ENCODE data around the gene GLUL.
"Not testable (repeated sequence)": the region's sequence is repeated elsewhere in the genome, so short reads cannot be mapped to it uniquely, and the experiment has no call there.

GLUL gene

GRCh38 chr1:182338806-182339370, 52.7 kb downstream of the GLUL start:
- TF ChIP-seq CTCF (IDR thresholded peaks at IDR 0.05; ENCODE audit: insufficient read depth, low read length, poor library complexity, severe bottlenecking): no peak
- Histone ChIP-seq H3K27me3 (replicated peaks; ENCODE audit: control insufficient read depth, insufficient read depth, low read length) (no peaks in the 10 kb centered on the region; the same call in 1 of the 2 replicates), H3K36me3 (ENCODE audit: control insufficient read depth, insufficient read depth, low read length) (no peaks in the 10 kb centered on the region), H3K4me3 (replicated peaks; ENCODE audit: low read depth, low read length) (no peak overlapping the region)
- no peak for DNase-seq (ENCODE audit: extremely low read depth, insufficient read length)

GRCh38 chr1:182337736-182338571, 53.6 kb downstream of the GLUL start:
- Histone ChIP-seq H3K36me3 (ENCODE audit: control insufficient read depth, insufficient read depth, low read length) (no peaks in the 10 kb centered on the region), H3K27me3 (replicated peaks; ENCODE audit: control insufficient read depth, insufficient read depth, low read length) (no peaks in the 10 kb centered on the region; the same call in 1 of the 2 replicates), H3K4me3 (replicated peaks; ENCODE audit: low read depth, low read length) (no peak overlapping the region)
- no peak for TF ChIP-seq CTCF (IDR thresholded peaks at IDR 0.05; ENCODE audit: insufficient read depth, low read length, poor library complexity, severe bottlenecking)
- DNase-seq (ENCODE audit: extremely low read depth, insufficient read length): no peak

GRCh38 chr1:182335771-182336566, 55.6 kb downstream of the GLUL start:
- Histone ChIP-seq H3K27me3 (replicated peaks; ENCODE audit: control insufficient read depth, insufficient read depth, low read length) (no peaks in the 10 kb centered on the region; the same call in 1 of the 2 replicates), H3K4me3 (replicated peaks; ENCODE audit: low read depth, low read length) (no peak overlapping the region), H3K36me3 (ENCODE audit: control insufficient read depth, insufficient read depth, low read length) (no peaks in the 10 kb centered on the region)
- no peak for DNase-seq (ENCODE audit: extremely low read depth, insufficient read length)
- TF ChIP-seq CTCF (IDR thresholded peaks at IDR 0.05; ENCODE audit: insufficient read depth, low read length, poor library complexity, severe bottlenecking): no peak

- not testable (repeated sequence) for DNase-seq (ENCODE audit: extremely low read depth, insufficient read length); H3K36me3 ChIP-seq (ENCODE audit: control insufficient read depth, insufficient read depth, low read length); H3K4me3 ChIP-seq (replicated peaks; ENCODE audit: low read depth, low read length); H3K27me3 ChIP-seq (replicated peaks; ENCODE audit: control insufficient read depth, insufficient read depth, low read length)
Measured at GRCh38 chr1:182333071-182333571, 58.5 kb downstream of the GLUL start.

- Histone ChIP-seq H3K4me3 (replicated peaks; ENCODE audit: low read depth, low read length) (no peak overlapping the region), H3K27me3 (replicated peaks; ENCODE audit: control insufficient read depth, insufficient read depth, low read length) (no peaks in the 10 kb centered on the region; the same call in 1 of the 2 replicates), H3K36me3 (ENCODE audit: control insufficient read depth, insufficient read depth, low read length) (no peaks in the 10 kb centered on the region)
- DNase-seq (ENCODE audit: extremely low read depth, insufficient read length): no peak
- no peak for TF ChIP-seq CTCF (IDR thresholded peaks at IDR 0.05; ENCODE audit: insufficient read depth, low read length, poor library complexity, severe bottlenecking)
Measured at GRCh38 chr1:182332261-182333060, 59.1 kb downstream of the GLUL start.

Data from GM06990 (cell line).